ELF-1 (cell line): ENCODE measurements around the gene NEIL3.
"Not testable (repeated sequence)": the region's sequence is repeated elsewhere in the genome, so short reads cannot be mapped to it uniquely, and the experiment has no call there.

Experiments
- DNase-seq: peaks from one replicate; pipeline ENCODE4 v3.0.0-alpha.2; 2016; ENCODE audit warnings: low read depth, low spot score

NEIL3 gene

GRCh38 chr4:177301126-177301639, 8.5 kb upstream of the NEIL3 start:
- no peak for DNase-seq

GRCh38 chr4:177302371-177303100, 7.1 kb upstream of the NEIL3 start:
- no peak for DNase-seq

GRCh38 chr4:177304094-177304493, 5.6 kb upstream of the NEIL3 start:
- DNase-seq: no peak

GRCh38 chr4:177304864-177305263, 4.8 kb upstream of the NEIL3 start:
- DNase-seq: not testable (repeated sequence)

- no peak for DNase-seq
Observed at GRCh38 chr4:177308125-177308524, 1.5 kb upstream of the NEIL3 start.

GRCh38 chr4:177308847-177309521, 690 bp upstream of the NEIL3 start:
- DNase-seq: no peak

GRCh38 chr4:177311589-177311988, 1.9 kb downstream of the NEIL3 start:
- no peak for DNase-seq

GRCh38 chr4:177313263-177313662, 3.6 kb downstream of the NEIL3 start:
- no peak for DNase-seq

- no peak for DNase-seq
Observed at GRCh38 chr4:177315767-177316464, 6.2 kb downstream of the NEIL3 start.

GRCh38 chr4:177320721-177321120, 11.0 kb downstream of the NEIL3 start:
- DNase-seq: no peak

- DNase-seq: no peak
Observed at GRCh38 chr4:177321647-177322046, 12.0 kb downstream of the NEIL3 start.

- DNase-seq: no peak
Observed at GRCh38 chr4:177322266-177322665, 12.6 kb downstream of the NEIL3 start.

GRCh38 chr4:177322881-177323280, 13.2 kb downstream of the NEIL3 start:
- DNase-seq: no peak

GRCh38 chr4:177323416-177323815, 13.7 kb downstream of the NEIL3 start:
- no peak for DNase-seq

- DNase-seq: no peak
Observed at GRCh38 chr4:177332119-177332518, 22.4 kb downstream of the NEIL3 start.

- no peak for DNase-seq
Observed at GRCh38 chr4:177339477-177340374, 30.1 kb downstream of the NEIL3 start.

- no peak for DNase-seq
Observed at GRCh38 chr4:177348348-177348747, 38.7 kb downstream of the NEIL3 start.

- no peak for DNase-seq
Observed at GRCh38 chr4:177349191-177349590, 39.5 kb downstream of the NEIL3 start.

GRCh38 chr4:177351622-177352244, 42.1 kb downstream of the NEIL3 start:
- no peak for DNase-seq

GRCh38 chr4:177356206-177356605, 46.5 kb downstream of the NEIL3 start:
- no peak for DNase-seq

GRCh38 chr4:177356921-177357320, 47.2 kb downstream of the NEIL3 start:
- no peak for DNase-seq
